Ureter (tissue), 1 donor: ENCODE data around the gene ITPR2. TPM values are rescaled to one million over a fixed set of nuclear protein-coding genes. Genes with fewer than 3 reads are reported as not detected.

ENCODE experiments used
- DNase-seq: peaks from one replicate; pipeline ENCODE4 v3.0.0-alpha.2; 2020; ENCODE audit warnings: low spot score
- total RNA-seq: library from RNA; stranded (reverse); gene quantifications from one replicate; pipeline ENCODE4 v1.2.4, GENCODE V29; 2023
- donor health status: DM: yes; HTN: yes; CAD: no.

The ITPR2 gene
- total RNA-seq, 1 donor from 2014 or later: 35.2 TPM

GRCh38 chr12:26402648-26403047 is 430.3 kb downstream of the ITPR2 start:
- peak; percentile 63 for DNase-seq

- no peak for DNase-seq
These were observed 431.1 kb downstream of the ITPR2 start for GRCh38 chr12:26401874-26402273.

- DNase-seq: no peak
These were observed 432.4 kb downstream of the ITPR2 start for GRCh38 chr12:26400627-26401026.

GRCh38 chr12:26399381-26399780 is 433.6 kb downstream of the ITPR2 start:
- DNase-seq: no peak

- DNase-seq: no peak
These were observed 436.6 kb downstream of the ITPR2 start for GRCh38 chr12:26396402-26396801.

- DNase-seq: no peak
These were observed 443.7 kb downstream of the ITPR2 start for GRCh38 chr12:26389343-26389742.

- no peak for DNase-seq
These were observed 448.5 kb downstream of the ITPR2 start for GRCh38 chr12:26384536-26384935.

- no peak for DNase-seq
These were observed 450.0 kb downstream of the ITPR2 start for GRCh38 chr12:26383041-26383440.

- DNase-seq: no peak
These were observed 452.1 kb downstream of the ITPR2 start for GRCh38 chr12:26380897-26381296.

GRCh38 chr12:26379777-26380467 is 453.1 kb downstream of the ITPR2 start:
- no peak for DNase-seq

- DNase-seq: no peak
These were observed 454.3 kb downstream of the ITPR2 start for GRCh38 chr12:26378711-26379110.

- DNase-seq: no peak
These were observed 457.9 kb downstream of the ITPR2 start for GRCh38 chr12:26374934-26375680.

- no peak for DNase-seq
These were observed 459.1 kb downstream of the ITPR2 start for GRCh38 chr12:26373606-26374495.

- DNase-seq: no peak
These were observed 460.1 kb downstream of the ITPR2 start for GRCh38 chr12:26372866-26373265.

GRCh38 chr12:26370098-26370497 is 462.9 kb downstream of the ITPR2 start:
- DNase-seq: no peak

- DNase-seq: no peak
These were observed 463.4 kb downstream of the ITPR2 start for GRCh38 chr12:26369588-26369987.

GRCh38 chr12:26367991-26368730 is 464.8 kb downstream of the ITPR2 start:
- no peak for DNase-seq

- no peak for DNase-seq
These were observed 471.0 kb downstream of the ITPR2 start for GRCh38 chr12:26361964-26362363.

- no peak for DNase-seq
These were observed 472.9 kb downstream of the ITPR2 start for GRCh38 chr12:26360062-26360461.

GRCh38 chr12:26359576-26359975 is 473.4 kb downstream of the ITPR2 start:
- no peak for DNase-seq

GRCh38 chr12:26358651-26359050 is 474.3 kb downstream of the ITPR2 start:
- DNase-seq: no peak

- DNase-seq: no peak
These were observed 485.7 kb downstream of the ITPR2 start for GRCh38 chr12:26347300-26347699.
